LNCAP (cell line): ENCODE measurements around the gene MGAT4D.

Experiments used
- TF ChIP-seq, protein P1 (sequence below): fragments of 450-650 bp; IDR thresholded peaks from 2 replicates; pipeline ENCODE4 v1.5.1; 2017; ENCODE audit warnings: mild to moderate bottlenecking

MGAT4D gene

GRCh38 chr4:140427106-140427918 is 70.8 kb downstream of the MGAT4D start, which contains the start of gene CLGN:
Gene CLGN, minus strand, starts transcription at chr4:140427648. Its CDS starts 14,570 bp downstream, at chr4:140413078.
- TF ChIP-seq, protein P1, sequence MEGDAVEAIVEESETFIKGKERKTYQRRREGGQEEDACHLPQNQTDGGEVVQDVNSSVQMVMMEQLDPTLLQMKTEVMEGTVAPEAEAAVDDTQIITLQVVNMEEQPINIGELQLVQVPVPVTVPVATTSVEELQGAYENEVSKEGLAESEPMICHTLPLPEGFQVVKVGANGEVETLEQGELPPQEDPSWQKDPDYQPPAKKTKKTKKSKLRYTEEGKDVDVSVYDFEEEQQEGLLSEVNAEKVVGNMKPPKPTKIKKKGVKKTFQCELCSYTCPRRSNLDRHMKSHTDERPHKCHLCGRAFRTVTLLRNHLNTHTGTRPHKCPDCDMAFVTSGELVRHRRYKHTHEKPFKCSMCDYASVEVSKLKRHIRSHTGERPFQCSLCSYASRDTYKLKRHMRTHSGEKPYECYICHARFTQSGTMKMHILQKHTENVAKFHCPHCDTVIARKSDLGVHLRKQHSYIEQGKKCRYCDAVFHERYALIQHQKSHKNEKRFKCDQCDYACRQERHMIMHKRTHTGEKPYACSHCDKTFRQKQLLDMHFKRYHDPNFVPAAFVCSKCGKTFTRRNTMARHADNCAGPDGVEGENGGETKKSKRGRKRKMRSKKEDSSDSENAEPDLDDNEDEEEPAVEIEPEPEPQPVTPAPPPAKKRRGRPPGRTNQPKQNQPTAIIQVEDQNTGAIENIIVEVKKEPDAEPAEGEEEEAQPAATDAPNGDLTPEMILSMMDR = peak; percentile 39

DNA sequence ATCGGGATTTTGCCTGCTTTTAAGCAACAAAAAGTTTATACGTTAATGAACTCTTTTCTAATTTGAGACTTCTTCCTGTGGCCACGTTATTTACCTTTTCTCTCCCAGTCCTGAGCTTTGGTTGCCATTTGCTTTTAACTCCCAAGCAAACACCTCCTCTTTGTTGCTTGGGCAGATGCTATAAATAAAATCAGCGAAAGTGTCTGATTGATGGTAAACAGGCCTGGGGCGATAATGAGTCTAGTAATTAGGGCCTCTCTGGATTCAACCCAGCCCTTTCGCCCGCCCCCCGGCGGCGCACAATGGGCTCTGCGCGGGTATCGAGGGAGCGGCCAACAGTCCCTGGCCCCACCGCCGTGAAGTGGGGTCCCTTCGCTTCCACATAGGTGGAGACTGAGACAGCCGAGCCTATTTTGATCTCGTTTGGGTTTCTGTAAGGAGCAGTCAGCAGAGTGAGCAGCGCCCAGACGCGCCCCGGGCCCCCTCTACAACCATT is 71.4 kb downstream of the MGAT4D start:
- TF ChIP-seq, protein P1 = no peak

DNA sequence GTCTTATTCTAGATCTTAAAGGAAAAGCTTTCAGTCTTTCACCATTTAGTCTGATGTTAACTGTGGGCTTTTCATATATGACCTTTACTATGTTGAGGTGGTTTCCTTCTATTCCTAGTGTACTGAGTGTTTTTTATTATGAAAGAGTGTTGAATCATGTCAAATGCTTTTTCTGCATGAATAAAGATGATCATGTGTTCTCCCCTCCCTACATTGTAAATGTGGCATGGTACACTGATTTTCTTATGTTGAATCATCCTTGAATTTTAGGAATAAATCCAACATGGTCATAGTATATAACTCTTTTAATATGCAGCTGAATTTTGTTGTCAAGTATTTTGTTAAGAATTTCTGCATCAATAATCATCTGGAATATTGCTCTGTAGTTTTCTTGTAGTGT is 75.0 kb downstream of the MGAT4D start:
- TF ChIP-seq, protein P1 = no peak

- TF ChIP-seq, protein P1 = no peak
Observed at GRCh38 chr4:140408974-140409373, 89.1 kb downstream of the MGAT4D start.

- TF ChIP-seq, protein P1 = no peak
Observed at GRCh38 chr4:140406292-140406691, 91.8 kb downstream of the MGAT4D start.

DNA sequence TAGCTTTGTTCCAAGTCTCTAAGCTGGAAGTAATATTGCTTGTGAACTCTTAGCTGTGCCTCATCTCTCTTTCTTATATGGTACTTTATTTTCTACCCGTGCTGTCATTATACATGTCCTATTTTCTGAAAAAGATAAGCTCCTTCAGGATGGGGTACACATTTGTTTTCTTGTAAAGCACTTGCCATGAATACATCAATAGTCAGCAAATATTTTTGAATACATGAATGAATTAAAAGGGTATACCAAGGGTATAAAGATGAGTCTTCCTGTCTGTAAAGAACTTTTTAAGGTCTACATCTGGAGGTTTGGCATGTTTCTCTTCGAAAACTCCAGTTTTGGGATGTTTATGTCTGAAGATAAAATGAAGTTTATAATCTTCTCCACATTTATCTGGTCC is 98.0 kb downstream of the MGAT4D start:
- TF ChIP-seq, protein P1 = no peak

- TF ChIP-seq, protein P1 = no peak
Observed at GRCh38 chr4:140395668-140396067, 102.4 kb downstream of the MGAT4D start.
